CD4-positive, alpha-beta T cell (primary cell): ENCODE measurements around the gene HOXA13. TPM values are rescaled to one million over a fixed set of nuclear protein-coding genes. Genes with fewer than 3 reads are reported as not detected.

Experiments used
- ATAC-seq: fragments of 200-7000 bp; cut with Tn5 transposase; one replicate; pipeline ENCODE4 v1.10.0; 2022; ENCODE audit warnings: mild to moderate bottlenecking; ENCODE audit not compliant: poor library complexity
- CTCF ChIA-PET: fragments of 350-600 bp; sonication (Branson Sonifier 250); formaldehyde crosslinking; loops from one replicate; lab custom pipeline; 2021; ENCODE audit warnings: antibody characterized with exemption, inconsistent platforms; lab: Charles Lee
- POLR2A ChIA-PET: fragments of 350-600 bp; sonication (Branson Sonifier 250); formaldehyde crosslinking; loops from one replicate; lab custom pipeline; 2021; ENCODE audit warnings: antibody characterized with exemption, inconsistent platforms; lab: Charles Lee
- DNase-seq, 14 experiments: peaks; one replicate each; pipeline ENCODE4 v3.0.0-alpha.2; 2013 to 2020; ENCODE audit warnings: mixed read lengths in 2 of 14
- H3K27ac ChIP-seq, 2 donors: one replicate each; pipeline versions ENCODE4 v1.5.1 to v1.7.0; 2013; ENCODE audit warnings: low read length in 2 of 2, low read depth in 1 of 2, mild to moderate bottlenecking in 1 of 2
- H3K27me3 ChIP-seq, 2 experiments: 1 replicate in 1 of 2; 2 replicates in 1 of 2; pipeline versions ENCODE4 v1.6.1 to v1.7.0; 2013; ENCODE audit warnings: low read length in 2 of 2, control low read depth in 1 of 2, mild to moderate bottlenecking in 1 of 2, moderate library complexity in 1 of 2; ENCODE audit not compliant: insufficient read depth in 2 of 2, control insufficient read depth in 1 of 2
- H3K36me3 ChIP-seq: one replicate; pipeline ENCODE4 v1.6.1; 2013; ENCODE audit warnings: low read length, control low read depth; ENCODE audit not compliant: insufficient read depth
- H3K4me1 ChIP-seq: one replicate; pipeline ENCODE4 v1.6.1; 2013; ENCODE audit warnings: low read length, control low read depth; ENCODE audit not compliant: insufficient read depth
- H3K4me3 ChIP-seq: one replicate; pipeline ENCODE4 v1.5.1; 2013; ENCODE audit warnings: mild to moderate bottlenecking, low read length, moderate library complexity
- H3K9me3 ChIP-seq, 2 experiments: 1 replicate in 1 of 2; 2 replicates in 1 of 2; pipeline versions ENCODE4 v1.6.1 to v1.7.0; 2013; ENCODE audit warnings: low read length in 2 of 2, mild to moderate bottlenecking in 2 of 2, control low read depth in 1 of 2, moderate library complexity in 1 of 2; ENCODE audit not compliant: control insufficient read depth in 1 of 2, insufficient read depth in 1 of 2
- H3K27ac Mint-ChIP-seq: one replicate; pipeline ENCODE4 v1.8.0; 2020; ENCODE audit warnings: mixed read lengths
- H3K27me3 Mint-ChIP-seq: one replicate; pipeline ENCODE4 v1.8.0; 2021; ENCODE audit warnings: mixed read lengths
- H3K36me3 Mint-ChIP-seq: one replicate; pipeline ENCODE4 v1.8.0; 2021; ENCODE audit warnings: low read depth, mixed read lengths
- H3K4me1 Mint-ChIP-seq: one replicate; pipeline ENCODE4 v1.8.0; 2021; ENCODE audit warnings: low read depth, mixed read lengths
- H3K4me3 Mint-ChIP-seq: one replicate; pipeline ENCODE4 v1.8.0; 2020; ENCODE audit warnings: mild to moderate bottlenecking, mixed read lengths
- H3K9me3 Mint-ChIP-seq: one replicate; pipeline ENCODE4 v1.8.0; 2020; ENCODE audit warnings: mixed read lengths
- intact Hi-C, 2 experiments: fragments of 100-400 bp; cut with DNase I in 1 of 2; cut with micrococcal nuclease in 1 of 2; formaldehyde crosslinking; loops; one replicate each; pipeline versions ENCODE4 v1.15.1 to v1.9.0; 2023 to 2025; cut with DNase I, micrococcal nuclease
- total RNA-seq, 174 experiments: library from RNA in 2 of 174; stranded (reverse) in 2 of 174; gene quantifications; one replicate each; pipeline ENCODE4 v1.2.3 and lab custom pipeline; 2021 to 2026
- TF ChIP-seq, protein P1 (sequence below): fragments of 200-600 bp; IDR thresholded peaks from one replicate; pipeline ENCODE4 v1.8.0; 2022; ENCODE audit warnings: antibody characterized with exemption, mild to moderate bottlenecking

Gene HOXA13
- total RNA-seq, 2 experiments from 2014 or later = not detected

DNA sequence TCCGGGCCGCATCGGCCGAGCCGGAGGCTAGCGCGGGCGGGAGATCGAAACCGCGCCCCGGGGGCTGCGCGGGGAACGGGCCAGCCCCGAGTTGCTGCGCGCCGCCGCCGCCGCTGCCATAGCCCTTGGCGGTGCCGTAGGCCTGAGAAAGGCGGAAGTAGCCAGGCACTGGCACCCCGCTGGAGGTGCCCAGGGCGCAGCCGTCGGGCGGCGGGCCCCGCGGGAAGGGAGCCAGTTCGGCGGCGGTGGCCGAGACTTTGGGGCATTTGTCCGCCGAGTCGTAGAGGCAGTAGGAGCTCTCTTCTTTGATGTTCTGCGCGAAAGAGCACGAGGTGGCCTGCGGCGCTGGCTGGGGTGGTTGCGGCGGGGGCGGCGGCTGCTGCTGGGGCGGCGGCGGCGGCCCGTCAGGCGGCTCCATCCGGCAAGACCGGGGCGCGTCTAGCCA is 26.4 kb downstream of the HOXA13 start:
- CTCF ChIA-PET = interaction anchor here (2.7 to 2.9 kb wide), 2 partner anchors 12 to 23 kb away, joined by 10 read pairs; no protein-coding TSS in a partner anchor
- Mint-ChIP-seq H3K4me1 (peaks cover 33% of the 10 kb centered on the region), H3K9me3 (no peaks in the 10 kb centered on the region), H3K27ac (no peak overlapping the region), H3K36me3 (no peaks in the 10 kb centered on the region), H3K4me3 (no peak overlapping the region), H3K27me3 (peaks cover 84% of the 10 kb centered on the region)
- ATAC-seq (peak; percentile 54), DNase-seq (peak in 4 of 14 experiments; percentile 28 to 69 (median 52))
- Histone ChIP-seq H3K9me3 (peaks cover 5 to 56% of the 10 kb centered on the region in 2 experiments), H3K27ac (no peak overlapping the region), H3K36me3 (no peaks in the 10 kb centered on the region), H3K4me1 (peaks cover 54% of the 10 kb centered on the region), H3K4me3 (no peak overlapping the region), H3K27me3 (peaks cover 72 to 95% of the 10 kb centered on the region in 2 experiments)
- TF ChIP-seq, protein P1, sequence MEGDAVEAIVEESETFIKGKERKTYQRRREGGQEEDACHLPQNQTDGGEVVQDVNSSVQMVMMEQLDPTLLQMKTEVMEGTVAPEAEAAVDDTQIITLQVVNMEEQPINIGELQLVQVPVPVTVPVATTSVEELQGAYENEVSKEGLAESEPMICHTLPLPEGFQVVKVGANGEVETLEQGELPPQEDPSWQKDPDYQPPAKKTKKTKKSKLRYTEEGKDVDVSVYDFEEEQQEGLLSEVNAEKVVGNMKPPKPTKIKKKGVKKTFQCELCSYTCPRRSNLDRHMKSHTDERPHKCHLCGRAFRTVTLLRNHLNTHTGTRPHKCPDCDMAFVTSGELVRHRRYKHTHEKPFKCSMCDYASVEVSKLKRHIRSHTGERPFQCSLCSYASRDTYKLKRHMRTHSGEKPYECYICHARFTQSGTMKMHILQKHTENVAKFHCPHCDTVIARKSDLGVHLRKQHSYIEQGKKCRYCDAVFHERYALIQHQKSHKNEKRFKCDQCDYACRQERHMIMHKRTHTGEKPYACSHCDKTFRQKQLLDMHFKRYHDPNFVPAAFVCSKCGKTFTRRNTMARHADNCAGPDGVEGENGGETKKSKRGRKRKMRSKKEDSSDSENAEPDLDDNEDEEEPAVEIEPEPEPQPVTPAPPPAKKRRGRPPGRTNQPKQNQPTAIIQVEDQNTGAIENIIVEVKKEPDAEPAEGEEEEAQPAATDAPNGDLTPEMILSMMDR = no peak
- intact Hi-C loops = loop anchor here in 1 of 2 experiments (2.0 kb wide), 1 partner anchor 13 kb away; no protein-coding TSS in a partner anchor
- POLR2A ChIA-PET = interaction anchor here (1.1 to 2.5 kb wide), 4 partner anchors 9 to 17 kb away, joined by 3 to 14 read pairs (median 8); no protein-coding TSS in a partner anchor

DNA sequence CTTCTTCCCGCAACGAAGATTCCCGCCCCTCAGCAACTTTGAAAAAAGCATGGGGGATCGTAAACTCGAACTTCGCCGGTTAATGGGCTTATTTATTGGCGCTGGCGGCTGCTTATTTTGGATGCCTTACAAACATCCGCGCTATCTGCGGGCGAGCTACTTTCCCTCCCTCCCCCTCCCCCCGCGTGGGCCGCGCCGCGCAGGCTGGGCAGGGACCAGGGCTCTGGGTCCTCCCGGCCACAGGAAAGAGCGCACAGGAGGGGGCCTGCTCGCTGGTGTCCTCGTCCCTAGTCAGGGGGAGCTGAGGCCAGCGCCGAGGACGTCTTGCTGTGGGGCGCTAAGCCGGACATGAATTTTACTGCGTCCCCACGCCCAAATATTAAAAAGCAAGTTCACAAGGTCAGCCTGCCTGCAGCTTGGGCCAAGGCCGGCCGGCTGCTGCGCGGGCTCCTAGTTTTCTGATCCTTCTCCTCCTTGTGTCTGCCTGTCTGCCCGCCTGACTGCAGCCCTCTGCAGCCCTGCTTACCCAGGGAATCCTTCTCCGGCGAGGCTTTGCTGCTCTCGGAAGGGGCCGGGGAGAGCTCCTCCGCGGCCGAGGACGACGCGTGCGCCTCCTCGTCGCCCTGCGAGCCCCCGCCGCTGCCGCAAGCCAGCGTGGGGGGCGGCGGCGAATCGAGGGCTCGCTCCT is 26.9 kb downstream of the HOXA13 start:
- ChIA-PET POLR2A (interaction anchor here (0.6 to 2.5 kb wide), 5 partner anchors 10 to 17 kb away, joined by 3 to 14 read pairs (median 4); no protein-coding TSS in a partner anchor), CTCF (interaction anchor here (1.0 to 2.9 kb wide), 3 partner anchors 12 to 23 kb away, joined by 3 to 10 read pairs (median 10); no protein-coding TSS in a partner anchor)
- H3K27ac Mint-ChIP-seq = no peak overlapping the region
- peaks cover 78 to 96% of the 10 kb centered on the region in 2 experiments for H3K27me3 ChIP-seq
- no peaks in the 10 kb centered on the region for H3K36me3 ChIP-seq
- intact Hi-C loops = loop anchor here in 1 of 2 experiments (2.0 kb wide), 1 partner anchor 14 kb away; no protein-coding TSS in a partner anchor
- H3K9me3 Mint-ChIP-seq = no peaks in the 10 kb centered on the region
- peaks cover 39% of the 10 kb centered on the region for H3K4me1 Mint-ChIP-seq
- peak overlapping the region; percentile 34 for H3K4me3 ChIP-seq
- no peak overlapping the region for H3K4me3 Mint-ChIP-seq
- H3K4me1 ChIP-seq = peaks cover 59% of the 10 kb centered on the region
- peaks cover 5 to 61% of the 10 kb centered on the region in 2 experiments for H3K9me3 ChIP-seq
- TF ChIP-seq, protein P1 = no peak
- H3K27me3 Mint-ChIP-seq = peaks cover 84% of the 10 kb centered on the region
- DNase-seq (peak in 3 of 14 experiments; percentile 18 to 38 (median 25)), ATAC-seq (peak; percentile 24)
- H3K27ac ChIP-seq = no peak overlapping the region
- H3K36me3 Mint-ChIP-seq = no peaks in the 10 kb centered on the region

GRCh38 chr7:27172315-27172774 is 27.5 kb downstream of the HOXA13 start:
- peaks cover 84% of the 10 kb centered on the region for H3K27me3 Mint-ChIP-seq
- H3K36me3 Mint-ChIP-seq = no peaks in the 10 kb centered on the region
- H3K36me3 ChIP-seq = no peaks in the 10 kb centered on the region
- H3K4me1 Mint-ChIP-seq = peaks cover 45% of the 10 kb centered on the region
- TF ChIP-seq, protein P1 = no peak
- no peak for ATAC-seq
- peaks cover 5 to 61% of the 10 kb centered on the region in 2 experiments for H3K9me3 ChIP-seq
- H3K27me3 ChIP-seq = peaks cover 80 to 96% of the 10 kb centered on the region in 2 experiments
- peaks cover 59% of the 10 kb centered on the region for H3K4me1 ChIP-seq
- peak overlapping the region; percentile 50 for H3K27ac Mint-ChIP-seq
- intact Hi-C loops = loop anchor here in 1 of 2 experiments (2.0 kb wide), 1 partner anchor 14 kb away; no protein-coding TSS in a partner anchor
- H3K4me3 ChIP-seq = no peak overlapping the region
- DNase-seq = peak in 2 of 14 experiments; percentile 0 to 32
- H3K4me3 Mint-ChIP-seq = peak overlapping the region; percentile 74
- H3K9me3 Mint-ChIP-seq = no peaks in the 10 kb centered on the region
- POLR2A ChIA-PET = interaction anchor here (0.6 to 2.5 kb wide), 4 partner anchors 11 to 18 kb away, joined by 3 to 14 read pairs (median 8); no protein-coding TSS in a partner anchor
- no peak overlapping the region for H3K27ac ChIP-seq
- CTCF ChIA-PET = interaction anchor here (1.0 to 2.9 kb wide), 4 partner anchors 11 to 24 kb away, joined by 3 to 10 read pairs (median 8); partner anchors contain the start of gene HOXA7
